D721Med (cell line): ENCODE results near the gene SLC6A2.

Source experiments
- DNase-seq: peaks from one replicate; pipeline ENCODE4 v3.0.0; 2011; ENCODE audit warnings: low spot score; ENCODE audit not compliant: insufficient read length
- FAIRE-seq: peaks from 2 replicates; lab custom pipeline; 2011; peaks lifted over from hg19 to GRCh38; lab: Jason Lieb, UNC
- TF ChIP-seq, protein P1 (sequence below): IDR thresholded peaks from 2 replicates; pipeline ENCODE4 v1.5.1; 2012; ENCODE audit warnings: mild to moderate bottlenecking, control low read depth; ENCODE audit not compliant: insufficient read depth; ENCODE audit errors: missing control alignments

The SLC6A2 gene

DNA sequence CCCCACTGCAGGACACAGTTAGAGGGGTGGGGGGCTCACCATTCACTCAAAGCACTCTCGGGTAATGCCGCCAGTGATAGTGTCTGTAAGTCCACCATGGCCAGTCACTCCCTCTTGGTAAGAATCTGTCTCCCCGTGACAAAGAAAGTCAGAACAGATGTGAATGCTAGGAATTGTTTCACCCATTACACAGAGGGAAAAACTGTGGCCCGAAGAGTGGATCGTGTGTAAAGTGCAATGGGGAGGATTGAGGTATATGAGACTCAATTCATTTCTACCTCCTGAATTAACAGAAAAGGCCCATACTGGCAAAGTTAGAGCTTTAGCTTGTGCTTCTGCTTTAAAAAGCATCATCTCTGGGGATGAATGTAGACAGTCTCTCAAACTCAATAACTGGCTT, 17.5 kb upstream of the SLC6A2 start:
- FAIRE-seq (no peak), DNase-seq (no peak)
- TF ChIP-seq, protein P1, sequence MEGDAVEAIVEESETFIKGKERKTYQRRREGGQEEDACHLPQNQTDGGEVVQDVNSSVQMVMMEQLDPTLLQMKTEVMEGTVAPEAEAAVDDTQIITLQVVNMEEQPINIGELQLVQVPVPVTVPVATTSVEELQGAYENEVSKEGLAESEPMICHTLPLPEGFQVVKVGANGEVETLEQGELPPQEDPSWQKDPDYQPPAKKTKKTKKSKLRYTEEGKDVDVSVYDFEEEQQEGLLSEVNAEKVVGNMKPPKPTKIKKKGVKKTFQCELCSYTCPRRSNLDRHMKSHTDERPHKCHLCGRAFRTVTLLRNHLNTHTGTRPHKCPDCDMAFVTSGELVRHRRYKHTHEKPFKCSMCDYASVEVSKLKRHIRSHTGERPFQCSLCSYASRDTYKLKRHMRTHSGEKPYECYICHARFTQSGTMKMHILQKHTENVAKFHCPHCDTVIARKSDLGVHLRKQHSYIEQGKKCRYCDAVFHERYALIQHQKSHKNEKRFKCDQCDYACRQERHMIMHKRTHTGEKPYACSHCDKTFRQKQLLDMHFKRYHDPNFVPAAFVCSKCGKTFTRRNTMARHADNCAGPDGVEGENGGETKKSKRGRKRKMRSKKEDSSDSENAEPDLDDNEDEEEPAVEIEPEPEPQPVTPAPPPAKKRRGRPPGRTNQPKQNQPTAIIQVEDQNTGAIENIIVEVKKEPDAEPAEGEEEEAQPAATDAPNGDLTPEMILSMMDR = no peak

DNA sequence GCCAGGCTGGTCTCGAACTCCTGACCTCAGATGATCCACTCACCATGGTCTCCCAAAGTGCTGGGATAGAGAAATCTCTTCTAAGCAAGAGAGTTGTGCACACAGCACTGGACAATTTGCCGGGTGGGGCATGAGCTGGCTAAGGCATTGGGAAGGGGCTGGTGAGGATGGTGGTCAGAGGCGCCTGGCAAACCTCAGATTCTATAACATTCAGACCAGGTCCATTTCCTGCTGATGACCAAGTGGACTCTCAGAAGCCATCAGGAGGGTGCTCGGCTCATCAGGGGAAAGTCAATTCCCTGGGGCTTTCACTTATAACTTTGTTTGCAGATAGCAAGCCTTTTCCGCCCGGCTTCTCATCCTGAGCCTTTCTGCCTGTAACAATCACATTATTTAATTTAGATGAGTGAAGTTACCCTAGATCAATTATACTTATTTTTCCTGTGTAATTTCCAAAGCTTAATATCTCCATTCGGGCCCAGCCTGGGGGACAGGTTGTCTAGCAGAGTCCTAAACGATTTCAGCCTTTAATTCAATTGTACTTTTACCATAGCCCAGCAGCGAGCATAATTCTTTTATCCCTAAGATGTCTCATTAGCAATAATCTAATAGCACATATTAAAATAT, 15.0 kb upstream of the SLC6A2 start:
- FAIRE-seq = no peak
- DNase-seq = no peak
- TF ChIP-seq, protein P1 = no peak

DNA sequence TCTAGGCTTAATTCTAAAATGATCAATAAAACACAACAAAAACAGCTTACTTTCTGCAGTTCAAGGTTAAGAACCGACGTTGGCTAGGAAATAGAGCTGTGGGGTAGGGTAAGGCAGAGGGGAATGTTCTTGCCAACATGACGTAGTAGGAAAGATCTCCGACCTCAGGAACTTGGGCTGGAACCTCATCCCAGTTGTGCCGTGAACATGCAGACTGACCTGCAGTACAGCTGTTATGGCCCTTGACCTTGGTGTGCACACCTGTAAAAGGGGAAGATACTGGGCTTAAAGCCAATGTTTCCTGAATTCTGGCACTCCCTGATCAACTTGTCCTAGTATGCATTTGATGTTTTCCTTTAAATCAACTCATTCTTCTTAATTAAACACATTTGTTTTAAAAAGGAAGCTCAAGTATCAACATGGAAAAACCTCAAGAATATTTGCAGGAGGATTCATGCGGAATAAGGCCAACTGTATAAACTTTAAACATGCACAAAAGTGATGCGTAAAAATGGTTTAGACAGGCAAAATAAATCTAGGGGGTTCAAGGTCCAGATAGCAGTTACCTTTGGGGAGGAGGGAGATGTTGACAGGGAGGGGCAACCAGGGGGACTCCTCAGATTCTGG, 14.2 kb upstream of the SLC6A2 start:
- no peak for DNase-seq
- TF ChIP-seq, protein P1 = no peak

DNA sequence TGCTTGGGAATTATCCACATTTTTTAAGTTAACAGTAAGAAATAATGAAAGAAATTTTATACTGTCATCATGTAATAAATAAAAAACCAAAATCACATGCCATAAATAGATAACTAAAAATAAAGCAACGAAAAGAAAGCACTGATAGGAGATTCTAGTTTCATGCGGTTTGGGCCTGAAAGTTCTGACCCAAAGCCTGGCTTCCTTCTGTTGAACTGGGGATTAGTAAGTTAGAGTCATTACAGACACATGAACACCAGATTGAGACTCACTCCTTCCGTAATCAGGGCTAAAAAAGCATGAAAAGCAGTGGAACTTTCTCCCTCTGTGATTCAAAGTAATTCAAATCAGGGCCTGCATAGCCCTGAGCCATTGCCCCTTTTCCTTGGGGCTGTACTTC, 13.2 kb upstream of the SLC6A2 start:
- FAIRE-seq (no peak), DNase-seq (no peak)
- TF ChIP-seq, protein P1 = no peak

More for the DNA sequence above, 14.2 kb upstream of the SLC6A2 start:
- FAIRE-seq = no peak

DNA sequence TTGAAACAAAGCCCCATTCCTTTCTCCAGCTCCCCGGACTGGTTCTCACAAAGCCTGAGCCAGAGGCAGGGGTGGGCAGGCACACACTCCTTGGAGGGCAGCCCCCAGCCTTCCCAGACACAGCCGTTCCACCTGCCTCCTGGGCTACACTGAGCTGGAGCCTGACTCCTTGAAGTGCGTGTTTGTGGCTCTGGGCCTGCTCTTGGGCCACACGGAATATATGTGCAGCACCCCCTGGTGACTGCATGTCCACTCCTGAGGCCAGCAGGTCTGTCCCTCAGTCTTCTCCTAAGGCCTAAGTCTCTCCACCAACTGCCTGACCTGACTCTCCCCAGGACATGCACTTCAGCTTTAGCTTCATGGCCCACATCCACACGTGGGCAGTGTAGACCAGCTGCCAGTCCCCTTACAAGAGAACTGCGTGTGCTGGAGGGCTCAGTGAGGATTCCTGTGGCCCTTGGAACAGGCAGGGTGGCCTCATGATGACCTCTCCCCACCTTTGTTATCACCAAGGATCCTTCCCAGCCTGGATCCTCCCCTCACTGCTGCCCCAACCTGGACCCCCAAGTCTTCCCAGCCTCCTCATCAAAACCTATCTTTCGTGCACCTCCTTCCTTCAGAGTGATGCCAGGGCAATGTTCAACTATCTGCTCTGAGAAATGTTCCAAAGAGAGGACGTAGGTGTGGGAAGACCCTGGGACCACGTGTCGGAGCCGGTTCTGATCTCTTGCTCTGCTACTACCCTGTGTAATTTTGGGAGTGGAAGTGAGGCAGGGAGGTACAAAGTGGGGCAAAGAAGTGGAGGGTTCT, 12.4 kb upstream of the SLC6A2 start:
- FAIRE-seq = no peak
- TF ChIP-seq, protein P1 = no peak
- no peak for DNase-seq

DNA sequence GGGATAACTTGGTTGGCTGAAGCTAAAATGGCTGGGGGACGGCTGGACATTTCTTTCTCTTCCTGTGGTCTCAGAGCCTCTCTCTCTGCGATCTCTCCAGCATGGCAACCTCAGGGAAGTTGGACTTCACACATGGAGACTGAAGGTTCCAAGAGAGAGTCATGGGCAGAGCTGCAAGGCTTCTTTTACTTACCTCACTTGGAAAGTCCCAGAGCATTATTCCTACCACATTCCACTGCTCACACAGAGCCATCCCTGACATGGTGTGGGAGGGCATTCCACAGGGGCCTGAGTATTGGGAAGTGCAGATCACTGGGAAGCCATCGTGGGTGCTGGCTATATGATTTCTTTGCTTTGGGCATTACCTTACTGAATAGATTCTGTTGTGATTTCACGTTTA, 9.8 kb upstream of the SLC6A2 start:
- DNase-seq = no peak
- no peak for FAIRE-seq
- TF ChIP-seq, protein P1 = no peak

DNA sequence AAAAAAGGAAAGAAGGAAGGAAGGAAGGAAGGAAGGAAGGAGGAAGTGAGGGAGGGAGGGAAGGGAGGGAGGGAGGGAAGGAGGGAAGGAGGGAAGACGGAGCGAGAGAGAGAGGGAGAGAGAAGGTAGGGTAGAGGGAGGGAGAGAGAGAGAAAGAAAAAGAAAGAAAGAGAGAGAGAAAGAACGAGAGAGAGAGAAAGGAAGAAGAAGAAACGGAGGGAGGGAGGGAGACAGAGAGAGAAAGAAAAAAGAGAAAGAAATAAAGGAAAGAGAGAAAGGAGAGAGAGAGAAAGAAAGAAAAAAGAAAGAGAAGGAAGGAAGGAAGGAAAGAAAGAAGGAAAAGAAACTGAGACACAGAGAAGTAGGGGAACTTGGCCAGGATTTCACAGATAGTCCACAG, 8.4 kb upstream of the SLC6A2 start:
- TF ChIP-seq, protein P1 = no peak
- FAIRE-seq = no peak
- no peak for DNase-seq
